HCT116 (cell line): ENCODE measurements around the gene NT5C3B. TPM values are rescaled to one million over a fixed set of nuclear protein-coding genes. Genes with fewer than 3 reads are reported as not detected.

Experiments used
- ATAC-seq: fragments of 200-7000 bp; cut with Tn5 transposase; 2 replicates; pipeline ENCODE4 v1.9.1; 2020; ENCODE audit warnings: mild to moderate bottlenecking, moderate library complexity
- BruUV-seq: library from RNA; stranded (reverse); fragments of 400-500 nt; replicated peaks from 2 replicates; lab custom pipeline; 2021; lab: Mats Ljungman, UMichigan
- CTCF ChIA-PET: fragments of 300-600 bp; sonication (Branson Sonifier 250); formaldehyde crosslinking; loops from one replicate; lab custom pipeline; 2021; ENCODE audit warnings: antibody characterized with exemption; lab: Charles Lee
- POLR2A ChIA-PET: fragments of 300-600, 350-600 bp; sonication (Branson Sonifier 250); formaldehyde crosslinking; loops from one replicate; lab custom pipeline; 2021; ENCODE audit warnings: antibody characterized with exemption; lab: Charles Lee
- RAD21 ChIA-PET, 2 experiments: fragments of 300-600 bp; sonication (Branson Sonifier 250); formaldehyde crosslinking; loops; one replicate each; lab custom pipeline; 2023; ENCODE audit warnings: low total read pairs in 2 of 2; ENCODE audit not compliant: uncharacterized antibody in 2 of 2, unreplicated experiment in 2 of 2, low non-redundant PET in 1 of 2; lab: Charles Lee
- DNase-seq: peaks from one replicate; pipeline ENCODE4 v3.0.0-alpha.2; 2010; ENCODE audit warnings: low read depth, low spot score
- H2AFZ ChIP-seq: fragments of 200-600 bp; shearing (Covaris generic), sonication (generic); 2 replicates; pipeline ENCODE4 v1.6.1; 2017; ENCODE audit warnings: low read depth, mixed run types, mixed read lengths, antibody characterized with exemption, low read length; ENCODE audit not compliant: poor library complexity, severe bottlenecking
- H3K27ac ChIP-seq: 2 replicates; pipeline ENCODE4 v1.5.1; 2012; ENCODE audit warnings: low read depth, low read length
- H3K27me3 ChIP-seq: fragments of 200-600 bp; sonication (generic); 2 replicates; pipeline ENCODE4 v1.6.1; 2016; ENCODE audit warnings: mixed run types, low read length, mixed read lengths; ENCODE audit not compliant: insufficient read depth
- H3K36me3 ChIP-seq, 2 experiments: fragments of 200-500 bp in 1 of 2; fragments of 200-600 bp in 1 of 2; sonication (Bioruptor generic) in 1 of 2; sonication (generic) in 1 of 2; 2 replicates each; pipeline versions ENCODE4 v1.5.1 to v1.6.1; 2014 to 2016; ENCODE audit warnings: low read length in 2 of 2, inconsistent platforms in 1 of 2, mixed read lengths in 1 of 2, mixed run types in 1 of 2; ENCODE audit not compliant: insufficient read depth in 2 of 2, control insufficient read depth in 1 of 2
- H3K4me1 ChIP-seq, 2 experiments: fragments of 200-600 bp in 1 of 2; sonication (generic) in 1 of 2; 2 replicates each; pipeline versions ENCODE4 v1.5.1 to v1.6.1; 2012 to 2017; ENCODE audit warnings: low read length in 2 of 2, inconsistent platforms in 1 of 2, mild to moderate bottlenecking in 1 of 2, mixed read lengths in 1 of 2, mixed run types in 1 of 2, moderate library complexity in 1 of 2; ENCODE audit not compliant: insufficient read depth in 2 of 2, control insufficient read depth in 1 of 2
- H3K4me2 ChIP-seq: fragments of 200-600 bp; sonication (generic); 2 replicates; pipeline ENCODE4 v1.6.1; 2017; ENCODE audit warnings: mixed run types, low read length, mixed read lengths
- H3K4me3 ChIP-seq, 2 experiments: fragments of 200-600 bp in 1 of 2; sonication (generic) in 1 of 2; replicated peaks in 1 of 2; 2 replicates each; pipeline ENCODE4 v1.5.1; 2011 to 2016; ENCODE audit warnings: low read length in 2 of 2, control low read depth in 1 of 2, low read depth in 1 of 2, mild to moderate bottlenecking in 1 of 2, mixed read lengths in 1 of 2, mixed run types in 1 of 2
- H3K79me2 ChIP-seq: fragments of 200-600 bp; sonication (generic); 2 replicates; pipeline ENCODE4 v1.6.1; 2017; ENCODE audit warnings: mild to moderate bottlenecking, mixed run types, low read length, moderate library complexity, mixed read lengths; ENCODE audit not compliant: insufficient read depth
- H3K9ac ChIP-seq: fragments of 200-600 bp; sonication (generic); 2 replicates; pipeline ENCODE4 v1.6.1; 2016; ENCODE audit warnings: low read length, mixed read lengths
- H3K9me2 ChIP-seq: fragments of 200-600 bp; sonication (generic), shearing (Covaris generic); 2 replicates; pipeline ENCODE4 v1.6.1; 2017; ENCODE audit warnings: mixed run types, mild to moderate bottlenecking, moderate library complexity; ENCODE audit not compliant: insufficient read depth
- H3K9me3 ChIP-seq, 2 experiments: fragments of 200-500 bp in 1 of 2; fragments of 200-600 bp in 1 of 2; sonication (Bioruptor generic) in 1 of 2; sonication (generic) in 1 of 2; 2 replicates each; pipeline ENCODE4 v1.6.1; 2014 to 2017; ENCODE audit warnings: low read length in 2 of 2, mixed read lengths in 2 of 2, inconsistent platforms in 1 of 2, low read depth in 1 of 2, mild to moderate bottlenecking in 1 of 2, mixed run types in 1 of 2, moderate library complexity in 1 of 2; ENCODE audit not compliant: control insufficient read depth in 1 of 2, insufficient read depth in 1 of 2
- H4K20me1 ChIP-seq: fragments of 200-600 bp; sonication (generic), shearing (Covaris generic); 2 replicates; pipeline ENCODE4 v1.6.1; 2017; ENCODE audit warnings: mixed run types, mild to moderate bottlenecking, moderate library complexity; ENCODE audit not compliant: insufficient read depth
- EZH2phosphoT487 ChIP-seq: fragments of 200-600 bp; IDR thresholded peaks from 2 replicates; pipeline ENCODE4 v1.6.1; 2018; ENCODE audit warnings: antibody characterized with exemption, borderline replicate concordance
- FOSL1 ChIP-seq: IDR thresholded peaks from 2 replicates; pipeline ENCODE4 v1.6.1; 2012; ENCODE audit warnings: low read depth
- TCF7L2 ChIP-seq: IDR thresholded peaks from 2 replicates; pipeline ENCODE4 v1.7.0; 2011; ENCODE audit warnings: borderline replicate concordance, inconsistent platforms; ENCODE audit not compliant: insufficient read depth, insufficient read length; ENCODE audit errors: extremely low read depth
- YY1 ChIP-seq: IDR thresholded peaks from 2 replicates; pipeline ENCODE4 v1.6.1; 2011; ENCODE audit warnings: low read length, low read depth, moderate library complexity, mild to moderate bottlenecking; ENCODE audit not compliant: insufficient replicate concordance; ENCODE audit errors: extremely low read depth
- ZFX ChIP-seq: fragments of 450-650 bp; IDR thresholded peaks from 2 replicates; pipeline ENCODE4 v1.6.1; 2017
- ZNF274 ChIP-seq: fragments of 200-500 bp; sonication (Bioruptor generic); IDR thresholded peaks from 2 replicates; pipeline ENCODE4 v1.6.1; 2014; ENCODE audit warnings: mild to moderate bottlenecking, low read depth, low read length, inconsistent platforms
- intact Hi-C: fragments of 100-400 bp; cut with micrococcal nuclease; formaldehyde crosslinking; loops from 2 replicates; pipeline ENCODE4 v1.10.0; 2022
- total RNA-seq: library from RNA; stranded (reverse); gene quantifications from one replicate; pipeline ENCODE4 v1.2.1, GENCODE V29; 2021; ENCODE audit not compliant: unreplicated experiment
- TF ChIP-seq, protein P1 (sequence below): IDR thresholded peaks from 2 replicates; pipeline ENCODE4 v1.6.1; 2011; ENCODE audit warnings: mild to moderate bottlenecking, low read length, moderate library complexity; ENCODE audit not compliant: insufficient replicate concordance; ENCODE audit errors: extremely low read depth
- TF ChIP-seq, protein P2 (sequence below): IDR thresholded peaks from 2 replicates; pipeline ENCODE4 v1.6.1; 2012; ENCODE audit warnings: low read depth
- TF ChIP-seq, protein P3 (sequence below): IDR thresholded peaks from 2 replicates; pipeline ENCODE4 v1.6.1; 2012
- TF ChIP-seq, protein P4 (sequence below), 3 experiments: fragments of 200-600 bp in 1 of 3; sonication (generic) in 1 of 3; IDR thresholded peaks in 2 of 3; conservative IDR thresholded peaks in 1 of 3; 2 replicates each; pipeline ENCODE4 v1.5.1; 2012 to 2017; ENCODE audit warnings: low read depth in 2 of 3, low read length in 2 of 3, antibody characterized with exemption in 1 of 3, borderline replicate concordance in 1 of 3, control low read depth in 1 of 3, mild to moderate bottlenecking in 1 of 3, mixed read lengths in 1 of 3, mixed run types in 1 of 3, moderate library complexity in 1 of 3; ENCODE audit not compliant: insufficient read depth in 1 of 3

Gene NT5C3B
- total RNA-seq, 1 experiment from 2014 or later: 110 TPM

DNA sequence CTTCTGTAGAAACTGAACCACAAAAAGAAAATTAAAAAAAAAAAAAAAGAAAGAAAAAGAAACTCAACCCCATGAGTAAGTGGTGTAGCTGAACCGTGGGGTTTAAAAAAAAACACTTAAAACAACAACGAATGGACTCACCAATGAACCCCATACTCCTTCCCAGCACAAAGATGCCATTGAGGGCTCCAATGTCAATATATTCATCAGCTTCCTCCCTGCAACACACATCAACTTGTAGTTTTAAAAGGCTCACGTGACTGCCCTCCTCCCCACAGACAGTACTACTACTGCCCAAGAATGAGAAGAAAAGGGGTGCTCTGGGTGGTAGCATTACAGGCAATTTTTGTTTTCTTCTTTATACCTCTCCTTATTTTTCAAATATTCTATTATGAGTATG, 32.5 kb upstream of the NT5C3B start:
- POLR2A ChIA-PET: no interaction called here
- no TSS peak for BruUV-seq
- intact Hi-C loops: no loop called here

More for the DNA sequence above, 32.5 kb upstream of the NT5C3B start:
- Histone ChIP-seq H3K9me2 (no peaks in the 10 kb centered on the region), H3K9ac (no peak overlapping the region), H3K4me1 (peaks cover 4 to 14% of the 10 kb centered on the region in 2 experiments; a peak in 3 of 4 replicates), H3K4me2 (no peak overlapping the region), H3K9me3 (no peaks in the 10 kb centered on the region), H3K27ac (no peak overlapping the region), H2AFZ (no peak overlapping the region), H4K20me1 (no peaks in the 10 kb centered on the region), H3K36me3 (peaks cover 34 to 37% of the 10 kb centered on the region in 2 experiments), H3K79me2 (peaks cover 15% of the 10 kb centered on the region), H3K4me3 (no peak overlapping the region), H3K27me3 (no peaks in the 10 kb centered on the region)
- DNase-seq: no peak
- CTCF ChIA-PET: no interaction called here
- RAD21 ChIA-PET: no interaction called here
- TF ChIP-seq ZFX (no peak), TCF7L2 (no peak), FOSL1 (no peak), EZH2phosphoT487 (no peak), YY1 (no peak), ZNF274 (no peak)
- TF ChIP-seq, protein P1, sequence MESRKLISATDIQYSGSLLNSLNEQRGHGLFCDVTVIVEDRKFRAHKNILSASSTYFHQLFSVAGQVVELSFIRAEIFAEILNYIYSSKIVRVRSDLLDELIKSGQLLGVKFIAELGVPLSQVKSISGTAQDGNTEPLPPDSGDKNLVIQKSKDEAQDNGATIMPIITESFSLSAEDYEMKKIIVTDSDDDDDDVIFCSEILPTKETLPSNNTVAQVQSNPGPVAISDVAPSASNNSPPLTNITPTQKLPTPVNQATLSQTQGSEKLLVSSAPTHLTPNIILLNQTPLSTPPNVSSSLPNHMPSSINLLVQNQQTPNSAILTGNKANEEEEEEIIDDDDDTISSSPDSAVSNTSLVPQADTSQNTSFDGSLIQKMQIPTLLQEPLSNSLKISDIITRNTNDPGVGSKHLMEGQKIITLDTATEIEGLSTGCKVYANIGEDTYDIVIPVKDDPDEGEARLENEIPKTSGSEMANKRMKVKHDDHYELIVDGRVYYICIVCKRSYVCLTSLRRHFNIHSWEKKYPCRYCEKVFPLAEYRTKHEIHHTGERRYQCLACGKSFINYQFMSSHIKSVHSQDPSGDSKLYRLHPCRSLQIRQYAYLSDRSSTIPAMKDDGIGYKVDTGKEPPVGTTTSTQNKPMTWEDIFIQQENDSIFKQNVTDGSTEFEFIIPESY: no peak
- TF ChIP-seq, protein P2, sequence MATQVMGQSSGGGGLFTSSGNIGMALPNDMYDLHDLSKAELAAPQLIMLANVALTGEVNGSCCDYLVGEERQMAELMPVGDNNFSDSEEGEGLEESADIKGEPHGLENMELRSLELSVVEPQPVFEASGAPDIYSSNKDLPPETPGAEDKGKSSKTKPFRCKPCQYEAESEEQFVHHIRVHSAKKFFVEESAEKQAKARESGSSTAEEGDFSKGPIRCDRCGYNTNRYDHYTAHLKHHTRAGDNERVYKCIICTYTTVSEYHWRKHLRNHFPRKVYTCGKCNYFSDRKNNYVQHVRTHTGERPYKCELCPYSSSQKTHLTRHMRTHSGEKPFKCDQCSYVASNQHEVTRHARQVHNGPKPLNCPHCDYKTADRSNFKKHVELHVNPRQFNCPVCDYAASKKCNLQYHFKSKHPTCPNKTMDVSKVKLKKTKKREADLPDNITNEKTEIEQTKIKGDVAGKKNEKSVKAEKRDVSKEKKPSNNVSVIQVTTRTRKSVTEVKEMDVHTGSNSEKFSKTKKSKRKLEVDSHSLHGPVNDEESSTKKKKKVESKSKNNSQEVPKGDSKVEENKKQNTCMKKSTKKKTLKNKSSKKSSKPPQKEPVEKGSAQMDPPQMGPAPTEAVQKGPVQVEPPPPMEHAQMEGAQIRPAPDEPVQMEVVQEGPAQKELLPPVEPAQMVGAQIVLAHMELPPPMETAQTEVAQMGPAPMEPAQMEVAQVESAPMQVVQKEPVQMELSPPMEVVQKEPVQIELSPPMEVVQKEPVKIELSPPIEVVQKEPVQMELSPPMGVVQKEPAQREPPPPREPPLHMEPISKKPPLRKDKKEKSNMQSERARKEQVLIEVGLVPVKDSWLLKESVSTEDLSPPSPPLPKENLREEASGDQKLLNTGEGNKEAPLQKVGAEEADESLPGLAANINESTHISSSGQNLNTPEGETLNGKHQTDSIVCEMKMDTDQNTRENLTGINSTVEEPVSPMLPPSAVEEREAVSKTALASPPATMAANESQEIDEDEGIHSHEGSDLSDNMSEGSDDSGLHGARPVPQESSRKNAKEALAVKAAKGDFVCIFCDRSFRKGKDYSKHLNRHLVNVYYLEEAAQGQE: no peak
- TF ChIP-seq, protein P3, sequence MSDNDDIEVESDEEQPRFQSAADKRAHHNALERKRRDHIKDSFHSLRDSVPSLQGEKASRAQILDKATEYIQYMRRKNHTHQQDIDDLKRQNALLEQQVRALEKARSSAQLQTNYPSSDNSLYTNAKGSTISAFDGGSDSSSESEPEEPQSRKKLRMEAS: no peak
- TF ChIP-seq, protein P4, sequence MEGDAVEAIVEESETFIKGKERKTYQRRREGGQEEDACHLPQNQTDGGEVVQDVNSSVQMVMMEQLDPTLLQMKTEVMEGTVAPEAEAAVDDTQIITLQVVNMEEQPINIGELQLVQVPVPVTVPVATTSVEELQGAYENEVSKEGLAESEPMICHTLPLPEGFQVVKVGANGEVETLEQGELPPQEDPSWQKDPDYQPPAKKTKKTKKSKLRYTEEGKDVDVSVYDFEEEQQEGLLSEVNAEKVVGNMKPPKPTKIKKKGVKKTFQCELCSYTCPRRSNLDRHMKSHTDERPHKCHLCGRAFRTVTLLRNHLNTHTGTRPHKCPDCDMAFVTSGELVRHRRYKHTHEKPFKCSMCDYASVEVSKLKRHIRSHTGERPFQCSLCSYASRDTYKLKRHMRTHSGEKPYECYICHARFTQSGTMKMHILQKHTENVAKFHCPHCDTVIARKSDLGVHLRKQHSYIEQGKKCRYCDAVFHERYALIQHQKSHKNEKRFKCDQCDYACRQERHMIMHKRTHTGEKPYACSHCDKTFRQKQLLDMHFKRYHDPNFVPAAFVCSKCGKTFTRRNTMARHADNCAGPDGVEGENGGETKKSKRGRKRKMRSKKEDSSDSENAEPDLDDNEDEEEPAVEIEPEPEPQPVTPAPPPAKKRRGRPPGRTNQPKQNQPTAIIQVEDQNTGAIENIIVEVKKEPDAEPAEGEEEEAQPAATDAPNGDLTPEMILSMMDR (IDR thresholded peaks at IDR 0.05 in 2 of 3, conservative IDR thresholded peaks at IDR 0.05 in 1 of 3; ENCODE audit: borderline replicate concordance in 1 of 3, insufficient read depth in 1 of 3, low read depth in 2 of 3, low read length in 2 of 3): no peak
- ATAC-seq: no peak
